HepG2 (cell line): Measurements from ENCODE around the gene ZNF831. TPM values are rescaled to one million over a fixed set of nuclear protein-coding genes. Genes with fewer than 3 reads are reported as not detected.
A peak's percentile ranks its signal among the peaks of the same experiment; 100 is the strongest.

ENCODE experiments used
- ATAC-seq: fragments of 200-7000 bp; cut with Tn5 transposase; 3 replicates; pipeline ENCODE4 v1.9.1; 2020; ENCODE audit warnings: mild to moderate bottlenecking, moderate library complexity
- BruUV-seq: library from RNA; stranded (reverse); fragments of 400-500 nt; replicated peaks from 2 replicates; lab custom pipeline; 2021; lab: Mats Ljungman, UMichigan
- CTCF ChIA-PET: fragments of 300-600 bp; formaldehyde crosslinking; extraction: SDS; loops from one replicate; lab custom pipeline; 2021; ENCODE audit warnings: low total read pairs, inconsistent platforms, low intra/inter-chr PET ratio; lab: Yijun Ruan, JAX
- POLR2A ChIA-PET: fragments of 350-600 bp; sonication (Branson Sonifier 250); formaldehyde crosslinking; loops from one replicate; lab custom pipeline; 2020; ENCODE audit warnings: antibody characterized with exemption, inconsistent platforms; lab: Yijun Ruan, JAX
- DNase-seq: peaks from one replicate; pipeline ENCODE4 v3.0.0-alpha.2; 2015; ENCODE audit warnings: low spot score
- FAIRE-seq: peaks from 3 replicates; lab custom pipeline; 2011; peaks lifted over from hg19 to GRCh38; lab: Jason Lieb, UNC
- H2AFZ ChIP-seq: one replicate; pipeline ENCODE4 v1.6.1; 2011; ENCODE audit warnings: low read length, inconsistent platforms
- H3K27ac ChIP-seq: fragments of 300-600 bp; 3 replicates; pipeline ENCODE4 v1.8.0; 2011; ENCODE audit warnings: mixed run types, mild to moderate bottlenecking, mixed read lengths, low read length, inconsistent platforms; ENCODE audit not compliant: insufficient read depth; ENCODE audit errors: extremely low read length
- H3K27me3 ChIP-seq, 2 experiments: fragments of 200-600 bp in 1 of 2; 2 replicates in 1 of 2; 3 replicates in 1 of 2; pipeline versions ENCODE4 v1.6.0 to v1.8.0; 2011; ENCODE audit warnings: low read length in 2 of 2, mild to moderate bottlenecking in 2 of 2, moderate library complexity in 2 of 2, inconsistent platforms in 1 of 2; ENCODE audit not compliant: insufficient read depth in 2 of 2, control insufficient read depth in 1 of 2
- H3K36me3 ChIP-seq, 2 experiments: fragments of 200-600 bp in 1 of 2; replicated peaks in 1 of 2; 2 replicates in 1 of 2; 3 replicates in 1 of 2; pipeline versions ENCODE4 v1.5.1 to v1.8.0; 2011; ENCODE audit warnings: low read length in 2 of 2, inconsistent platforms in 1 of 2; ENCODE audit not compliant: insufficient read depth in 2 of 2, control insufficient read depth in 1 of 2
- H3K4me1 ChIP-seq: 2 replicates; pipeline ENCODE4 v1.5.1; 2012; ENCODE audit warnings: low read length, inconsistent platforms; ENCODE audit not compliant: insufficient read depth
- H3K4me2 ChIP-seq: 2 replicates; pipeline ENCODE4 v1.6.0; 2011; ENCODE audit warnings: low read depth, low read length, inconsistent platforms
- H3K4me3 ChIP-seq, 3 experiments: fragments of 200-600 bp in 1 of 3; sonication (generic), shearing (Covaris generic) in 1 of 3; replicated peaks in 1 of 3; 2 replicates each; pipeline ENCODE4 v1.5.1; 2011 to 2016; ENCODE audit warnings: low read length in 3 of 3, inconsistent platforms in 2 of 3, low read depth in 2 of 3, mild to moderate bottlenecking in 2 of 3, control low read depth in 1 of 3, mixed read lengths in 1 of 3; ENCODE audit not compliant: insufficient read depth in 1 of 3
- H3K79me2 ChIP-seq: one replicate; pipeline ENCODE4 v1.6.1; 2011; ENCODE audit warnings: low read length, inconsistent platforms; ENCODE audit not compliant: insufficient read depth
- H3K9ac ChIP-seq: 2 replicates; pipeline ENCODE4 v1.6.0; 2011; ENCODE audit warnings: mild to moderate bottlenecking, low read depth, low read length, inconsistent platforms; ENCODE audit not compliant: insufficient read depth
- H3K9me3 ChIP-seq: 2 replicates; pipeline ENCODE4 v1.5.1; 2012; ENCODE audit warnings: mild to moderate bottlenecking, low read length
- H4K20me1 ChIP-seq: 2 replicates; pipeline ENCODE4 v1.6.0; 2011; ENCODE audit warnings: inconsistent platforms, mild to moderate bottlenecking, low read length, moderate library complexity; ENCODE audit not compliant: insufficient read depth
- BRD4 ChIP-seq: sonication (generic); formaldehyde crosslinking; IDR thresholded peaks from 2 replicates; pipeline ENCODE4 v1.4.0; 2020; ENCODE audit warnings: missing genetic modification reagents
- FUBP1 ChIP-seq: sonication (generic); formaldehyde crosslinking; IDR thresholded peaks from 2 replicates; pipeline ENCODE4 v1.5.1; 2020; ENCODE audit warnings: missing genetic modification reagents, mild to moderate bottlenecking, borderline replicate concordance
- MIER3 ChIP-seq: IDR thresholded peaks from 2 replicates; pipeline ENCODE4 v1.6.1; 2016; ENCODE audit warnings: missing compliant biosample characterization, borderline replicate concordance
- MLLT10 ChIP-seq: sonication (generic); formaldehyde crosslinking; IDR thresholded peaks from 2 replicates; pipeline ENCODE4 v1.4.0; 2020; ENCODE audit warnings: missing genetic modification reagents
- NBN ChIP-seq: fragments of 450-650 bp; conservative IDR thresholded peaks from 2 replicates; pipeline ENCODE4 v1.6.1; 2017
- NFKB2 ChIP-seq: sonication (generic); formaldehyde crosslinking; IDR thresholded peaks from 2 replicates; pipeline ENCODE4 v1.4.0; 2020; ENCODE audit warnings: missing genetic modification reagents, borderline replicate concordance
- PLRG1 ChIP-seq: fragments of 450-650 bp; conservative IDR thresholded peaks from 2 replicates; pipeline ENCODE4 v1.6.1; 2016
- RFX3 ChIP-seq: IDR thresholded peaks from 2 replicates; pipeline ENCODE4 v1.6.1; 2016; ENCODE audit warnings: missing biosample characterization, missing genetic modification reagents
- ZC3H13 ChIP-seq: sonication (generic); formaldehyde crosslinking; IDR thresholded peaks from 2 replicates; pipeline ENCODE4 v1.8.1; 2023; ENCODE audit warnings: mild to moderate bottlenecking, missing genetic modification reagents, moderate library complexity
- ZNF367 ChIP-seq: sonication (generic); formaldehyde crosslinking; IDR thresholded peaks from 2 replicates; pipeline ENCODE4 v1.4.0; 2020; ENCODE audit warnings: missing genetic modification reagents, borderline replicate concordance
- ZSCAN30 ChIP-seq: sonication (generic); formaldehyde crosslinking; IDR thresholded peaks from 2 replicates; pipeline ENCODE4 v1.5.0; 2020; ENCODE audit warnings: mild to moderate bottlenecking, missing genetic modification reagents
- WGBS: methylation state at CpG from one replicate; pipeline ENCODE4 v1.1.6; 2017; ENCODE audit warnings: low lambda C conversion rate; 5-methylcytosine and 5-hydroxymethylcytosine counted together
- in situ Hi-C: cut with HindIII; loops from 2 replicates; pipeline ENCODE4 v1.10.0; 2017; ENCODE audit warnings: low pct_unique_long_range_greater_than_20kb; ENCODE audit not compliant: extremely low pct_ligation_motif_present
- intact Hi-C: fragments of 100-400 bp; cut with micrococcal nuclease; formaldehyde crosslinking; loops from one replicate; pipeline ENCODE4 v1.10.0; 2022; ENCODE audit not compliant: unreplicated experiment
- polyA plus RNA-seq, 8 experiments: library from polyadenylated mRNA; depleted of rRNA in 3 of 8; stranded (reverse) in 7 of 8; unstranded in 1 of 8; fragments of >200 nt; fragmentation: Illumina TruSeq in 4 of 8; extraction: Trizol in 4 of 8; gene quantifications; 2 replicates each; pipeline versions ENCODE4 v1.2.1 to v1.2.3, GENCODE V29; 2011 to 2016; ENCODE audit warnings: low read depth in 4 of 8, missing spikeins in 1 of 8, mixed read lengths in 1 of 8; ENCODE audit not compliant: insufficient read depth in 1 of 8
- total RNA-seq, 5 experiments: library from RNA; depleted of rRNA; stranded (reverse); fragments of >200 nt; fragmentation: Illumina TruSeq; extraction: Trizol; gene quantifications; 2 replicates each; pipeline ENCODE4 v1.2.3, GENCODE V29; 2016; ENCODE audit warnings: low read depth in 1 of 5
- TF ChIP-seq, protein P1 (sequence below): sonication (generic); formaldehyde crosslinking; IDR thresholded peaks from 2 replicates; pipeline ENCODE4 v1.4.0; 2020; ENCODE audit warnings: missing genetic modification reagents
- TF ChIP-seq, protein P2 (sequence below): sonication (generic); formaldehyde crosslinking; IDR thresholded peaks from 2 replicates; pipeline ENCODE4 v1.8.1; 2022; ENCODE audit warnings: low read depth, mild to moderate bottlenecking, missing genetic modification reagents
- TF ChIP-seq, protein P3 (sequence below): sonication (generic); formaldehyde crosslinking; IDR thresholded peaks from 2 replicates; pipeline ENCODE4 v1.4.0; 2020; ENCODE audit warnings: missing genetic modification reagents
- TF ChIP-seq, protein P4 (sequence below): sonication (generic); formaldehyde crosslinking; IDR thresholded peaks from 2 replicates; pipeline ENCODE4 v1.9.0; 2021; ENCODE audit warnings: missing genetic modification reagents, mild to moderate bottlenecking, borderline replicate concordance

The ZNF831 gene
- total and polyA plus RNA-seq, 2 of the 13 experiments (the other 11 are each of a cell fraction or from before 2014, with no cell fraction given) = not detected

GRCh38 chr20:59265298-59265697, 101.7 kb downstream of the ZNF831 start (continued):
- TF ChIP-seq, protein P1, sequence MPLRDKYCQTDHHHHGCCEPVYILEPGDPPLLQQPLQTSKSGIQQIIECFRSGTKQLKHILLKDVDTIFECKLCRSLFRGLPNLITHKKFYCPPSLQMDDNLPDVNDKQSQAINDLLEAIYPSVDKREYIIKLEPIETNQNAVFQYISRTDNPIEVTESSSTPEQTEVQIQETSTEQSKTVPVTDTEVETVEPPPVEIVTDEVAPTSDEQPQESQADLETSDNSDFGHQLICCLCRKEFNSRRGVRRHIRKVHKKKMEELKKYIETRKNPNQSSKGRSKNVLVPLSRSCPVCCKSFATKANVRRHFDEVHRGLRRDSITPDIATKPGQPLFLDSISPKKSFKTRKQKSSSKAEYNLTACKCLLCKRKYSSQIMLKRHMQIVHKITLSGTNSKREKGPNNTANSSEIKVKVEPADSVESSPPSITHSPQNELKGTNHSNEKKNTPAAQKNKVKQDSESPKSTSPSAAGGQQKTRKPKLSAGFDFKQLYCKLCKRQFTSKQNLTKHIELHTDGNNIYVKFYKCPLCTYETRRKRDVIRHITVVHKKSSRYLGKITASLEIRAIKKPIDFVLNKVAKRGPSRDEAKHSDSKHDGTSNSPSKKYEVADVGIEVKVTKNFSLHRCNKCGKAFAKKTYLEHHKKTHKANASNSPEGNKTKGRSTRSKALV = no peak
- no peak for TF ChIP-seq MIER3 (CRISPR knock-in tag)
- no peak for TF ChIP-seq FUBP1 (CRISPR knock-in tag)
- no peak for TF ChIP-seq BRD4
- no peak for TF ChIP-seq RFX3 (CRISPR knock-in tag)
- peak; percentile 93; the same call in 1 of the 2 replicates for TF ChIP-seq PLRG1
- TF ChIP-seq NBN = peak; percentile 75; the same call in 1 of the 2 replicates

GRCh38 chr20:59268870-59269269, 105.2 kb downstream of the ZNF831 start:
- H3K9ac ChIP-seq = no peak overlapping the region
- H3K4me2 ChIP-seq = no peak overlapping the region
- no peaks in the 10 kb centered on the region for H3K36me3 ChIP-seq
- intact Hi-C loops = no loop called here
- H3K4me3 ChIP-seq = no peak overlapping the region
- ATAC-seq = no peak
- WGBS = 7% methylated on average over 3 of the region's 3 CpGs
- H4K20me1 ChIP-seq = no peaks in the 10 kb centered on the region
- H3K27ac ChIP-seq = no peak overlapping the region
- ChIA-PET POLR2A (no interaction called here), CTCF (no interaction called here)
- FAIRE-seq = no peak
- no peak overlapping the region for H2AFZ ChIP-seq
- H3K27me3 ChIP-seq = peaks cover 1 to 44% of the 10 kb centered on the region in 2 experiments; a peak in 4 of 5 replicates
- H3K79me2 ChIP-seq = no peaks in the 10 kb centered on the region
- no peaks in the 10 kb centered on the region for H3K9me3 ChIP-seq
- no peak for DNase-seq
- no TSS peak for BruUV-seq
- no peaks in the 10 kb centered on the region for H3K4me1 ChIP-seq
- in situ Hi-C loops = no loop called here
- TF ChIP-seq ZNF367 (CRISPR knock-in tag) (no peak), NFKB2 (CRISPR knock-in tag) (no peak), ZC3H13 (CRISPR knock-in tag) (no peak), ZSCAN30 (CRISPR knock-in tag) (no peak), MLLT10 (no peak)
- TF ChIP-seq, protein P2, sequence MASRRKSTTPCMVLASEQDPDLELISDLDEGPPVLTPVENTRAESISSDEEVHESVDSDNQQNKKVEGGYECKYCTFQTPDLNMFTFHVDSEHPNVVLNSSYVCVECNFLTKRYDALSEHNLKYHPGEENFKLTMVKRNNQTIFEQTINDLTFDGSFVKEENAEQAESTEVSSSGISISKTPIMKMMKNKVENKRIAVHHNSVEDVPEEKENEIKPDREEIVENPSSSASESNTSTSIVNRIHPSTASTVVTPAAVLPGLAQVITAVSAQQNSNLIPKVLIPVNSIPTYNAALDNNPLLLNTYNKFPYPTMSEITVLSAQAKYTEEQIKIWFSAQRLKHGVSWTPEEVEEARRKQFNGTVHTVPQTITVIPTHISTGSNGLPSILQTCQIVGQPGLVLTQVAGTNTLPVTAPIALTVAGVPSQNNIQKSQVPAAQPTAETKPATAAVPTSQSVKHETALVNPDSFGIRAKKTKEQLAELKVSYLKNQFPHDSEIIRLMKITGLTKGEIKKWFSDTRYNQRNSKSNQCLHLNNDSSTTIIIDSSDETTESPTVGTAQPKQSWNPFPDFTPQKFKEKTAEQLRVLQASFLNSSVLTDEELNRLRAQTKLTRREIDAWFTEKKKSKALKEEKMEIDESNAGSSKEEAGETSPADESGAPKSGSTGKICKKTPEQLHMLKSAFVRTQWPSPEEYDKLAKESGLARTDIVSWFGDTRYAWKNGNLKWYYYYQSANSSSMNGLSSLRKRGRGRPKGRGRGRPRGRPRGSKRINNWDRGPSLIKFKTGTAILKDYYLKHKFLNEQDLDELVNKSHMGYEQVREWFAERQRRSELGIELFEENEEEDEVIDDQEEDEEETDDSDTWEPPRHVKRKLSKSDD (CRISPR knock-in tag) = no peak
- TF ChIP-seq, protein P3, sequence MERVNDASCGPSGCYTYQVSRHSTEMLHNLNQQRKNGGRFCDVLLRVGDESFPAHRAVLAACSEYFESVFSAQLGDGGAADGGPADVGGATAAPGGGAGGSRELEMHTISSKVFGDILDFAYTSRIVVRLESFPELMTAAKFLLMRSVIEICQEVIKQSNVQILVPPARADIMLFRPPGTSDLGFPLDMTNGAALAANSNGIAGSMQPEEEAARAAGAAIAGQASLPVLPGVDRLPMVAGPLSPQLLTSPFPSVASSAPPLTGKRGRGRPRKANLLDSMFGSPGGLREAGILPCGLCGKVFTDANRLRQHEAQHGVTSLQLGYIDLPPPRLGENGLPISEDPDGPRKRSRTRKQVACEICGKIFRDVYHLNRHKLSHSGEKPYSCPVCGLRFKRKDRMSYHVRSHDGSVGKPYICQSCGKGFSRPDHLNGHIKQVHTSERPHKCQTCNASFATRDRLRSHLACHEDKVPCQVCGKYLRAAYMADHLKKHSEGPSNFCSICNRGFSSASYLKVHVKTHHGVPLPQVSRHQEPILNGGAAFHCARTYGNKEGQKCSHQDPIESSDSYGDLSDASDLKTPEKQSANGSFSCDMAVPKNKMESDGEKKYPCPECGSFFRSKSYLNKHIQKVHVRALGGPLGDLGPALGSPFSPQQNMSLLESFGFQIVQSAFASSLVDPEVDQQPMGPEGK (CRISPR knock-in tag) = no peak
- TF ChIP-seq, protein P4, sequence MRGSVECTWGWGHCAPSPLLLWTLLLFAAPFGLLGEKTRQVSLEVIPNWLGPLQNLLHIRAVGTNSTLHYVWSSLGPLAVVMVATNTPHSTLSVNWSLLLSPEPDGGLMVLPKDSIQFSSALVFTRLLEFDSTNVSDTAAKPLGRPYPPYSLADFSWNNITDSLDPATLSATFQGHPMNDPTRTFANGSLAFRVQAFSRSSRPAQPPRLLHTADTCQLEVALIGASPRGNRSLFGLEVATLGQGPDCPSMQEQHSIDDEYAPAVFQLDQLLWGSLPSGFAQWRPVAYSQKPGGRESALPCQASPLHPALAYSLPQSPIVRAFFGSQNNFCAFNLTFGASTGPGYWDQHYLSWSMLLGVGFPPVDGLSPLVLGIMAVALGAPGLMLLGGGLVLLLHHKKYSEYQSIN = no peak
